ENCODE measurements around the gene IKBKG. TPM values are rescaled to one million over a fixed set of nuclear protein-coding genes. Genes with fewer than 3 reads are reported as not detected.
A peak's percentile ranks its signal among the peaks of the same experiment; 100 is the strongest.

Gene IKBKG
- total and polyA plus RNA-seq, 2 donors (not counting 3 experiments of a cell fraction or from before 2014, with no cell fraction given) = 41.2 to 47.8 TPM

DNA sequence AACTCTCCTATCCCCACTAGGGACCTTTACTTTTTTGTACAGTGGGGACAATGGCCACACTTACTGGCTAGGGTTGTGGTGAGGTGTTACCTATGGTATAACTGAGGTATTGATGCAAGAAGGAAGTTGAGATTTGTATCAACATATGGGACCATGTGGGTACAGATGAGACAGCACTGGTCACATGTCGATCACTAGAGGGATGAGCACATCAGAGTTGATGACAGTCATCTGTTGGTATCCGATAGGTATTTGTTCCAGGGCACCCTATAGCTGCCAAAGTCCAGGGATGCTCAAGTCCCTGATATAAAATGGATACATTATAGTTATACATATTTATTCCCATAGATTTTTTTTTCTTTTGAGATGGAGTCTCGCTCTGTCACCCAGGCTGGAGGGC, 44.4 kb upstream of the IKBKG start:
- dilution Hi-C loops (cut with MboI; ENCODE audit: extremely low pct_ligation_motif_present, low sequenced_read_pairs) = no loop called here

DNA sequence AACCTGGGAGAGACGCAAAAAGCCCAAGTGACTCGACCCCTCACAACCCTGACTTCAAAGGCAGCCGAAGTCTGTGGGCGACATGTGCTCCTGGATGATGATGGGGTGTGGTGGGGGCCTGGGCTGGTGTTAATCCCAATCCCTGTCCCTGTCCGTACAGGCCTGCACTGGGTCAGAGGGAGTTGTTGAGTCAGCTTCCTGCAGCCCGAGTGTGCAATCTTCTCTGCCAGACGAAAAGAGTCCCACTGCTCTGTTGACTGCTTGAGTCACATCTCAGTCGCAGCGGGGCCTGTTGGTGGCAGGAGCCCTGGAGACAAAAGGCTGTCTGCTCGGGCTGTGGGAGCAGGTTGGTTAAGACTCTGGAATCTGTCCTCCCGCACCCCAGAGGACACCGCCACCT, 41.7 kb upstream of the IKBKG start:
- CTCF ChIA-PET = interaction anchor here (0.6 kb wide), 2 partner anchors 21 to 49 kb away, joined by 3 to 5 read pairs; no protein-coding TSS in a partner anchor
- H3K79me2 ChIP-seq (ENCODE audit: control insufficient read depth, insufficient read depth, low read length) = no peaks in the 10 kb centered on the region
- POLR2A ChIA-PET = no interaction called here
- no peaks in the 10 kb centered on the region for H3K27me3 ChIP-seq (ENCODE audit: control insufficient read depth in 2 of 2, insufficient read depth in 2 of 2, low read length in 2 of 2)
- dilution Hi-C loops (cut with MboI; ENCODE audit: extremely low pct_ligation_motif_present, low sequenced_read_pairs) (no loop called here), intact Hi-C loops (cut with micrococcal nuclease) (no loop called here)
- H3K4me3 ChIP-seq (replicated peaks in 1 of 3; ENCODE audit: insufficient read depth in 1 of 3, low read depth in 1 of 3, low read length in 3 of 3) = no peak overlapping the region
- FAIRE-seq = peak; percentile 91
- H3K9me1 ChIP-seq (replicated peaks; ENCODE audit: control insufficient read depth, extremely low read depth, insufficient read depth, low read length) = no peaks in the 10 kb centered on the region
- peak; percentile 38 for DNase-seq (ENCODE audit: low read depth, low spot score)
- H3K9ac ChIP-seq (replicated peaks; ENCODE audit: extremely low read depth, insufficient read depth, low read length) = no peak overlapping the region
- H3K4me1 ChIP-seq (ENCODE audit: control insufficient read depth, extremely low read depth, insufficient read depth, low read length) = peaks cover 6% of the 10 kb centered on the region
- no peak overlapping the region for H2AFZ ChIP-seq (ENCODE audit: low read depth, low read length)
- H3K27ac ChIP-seq (ENCODE audit: insufficient read depth, low read depth, low read length) = no peak overlapping the region
- TF ChIP-seq, protein P1, sequence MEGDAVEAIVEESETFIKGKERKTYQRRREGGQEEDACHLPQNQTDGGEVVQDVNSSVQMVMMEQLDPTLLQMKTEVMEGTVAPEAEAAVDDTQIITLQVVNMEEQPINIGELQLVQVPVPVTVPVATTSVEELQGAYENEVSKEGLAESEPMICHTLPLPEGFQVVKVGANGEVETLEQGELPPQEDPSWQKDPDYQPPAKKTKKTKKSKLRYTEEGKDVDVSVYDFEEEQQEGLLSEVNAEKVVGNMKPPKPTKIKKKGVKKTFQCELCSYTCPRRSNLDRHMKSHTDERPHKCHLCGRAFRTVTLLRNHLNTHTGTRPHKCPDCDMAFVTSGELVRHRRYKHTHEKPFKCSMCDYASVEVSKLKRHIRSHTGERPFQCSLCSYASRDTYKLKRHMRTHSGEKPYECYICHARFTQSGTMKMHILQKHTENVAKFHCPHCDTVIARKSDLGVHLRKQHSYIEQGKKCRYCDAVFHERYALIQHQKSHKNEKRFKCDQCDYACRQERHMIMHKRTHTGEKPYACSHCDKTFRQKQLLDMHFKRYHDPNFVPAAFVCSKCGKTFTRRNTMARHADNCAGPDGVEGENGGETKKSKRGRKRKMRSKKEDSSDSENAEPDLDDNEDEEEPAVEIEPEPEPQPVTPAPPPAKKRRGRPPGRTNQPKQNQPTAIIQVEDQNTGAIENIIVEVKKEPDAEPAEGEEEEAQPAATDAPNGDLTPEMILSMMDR (IDR thresholded peaks at IDR 0.05; ENCODE audit: extremely low read depth in 1 of 2, insufficient read depth in 1 of 2, low read depth in 1 of 2, low read length in 2 of 2) = no peak
- peak; percentile 13 for TF ChIP-seq FOS (IDR thresholded peaks at IDR 0.05; ENCODE audit: borderline replicate concordance, insufficient read depth, low read length)
- no peaks in the 10 kb centered on the region for H3K36me3 ChIP-seq (ENCODE audit: control insufficient read depth in 2 of 2, extremely low read depth in 1 of 2, insufficient read depth in 2 of 2, low read length in 2 of 2)
- no peaks in the 10 kb centered on the region for H3K9me3 ChIP-seq (replicated peaks; ENCODE audit: control insufficient read depth, insufficient read depth, low read length)
- H3K4me2 ChIP-seq (ENCODE audit: insufficient read depth, low read length) = no peak overlapping the region
- no peaks in the 10 kb centered on the region for H4K20me1 ChIP-seq (replicated peaks; ENCODE audit: control insufficient read depth, extremely low read depth, insufficient read depth, low read length)
- no TSS peak for BruUV-seq (replicated peaks)

More for the DNA sequence above, 44.4 kb upstream of the IKBKG start:
- H3K9ac ChIP-seq (replicated peaks; ENCODE audit: extremely low read depth, insufficient read depth, low read length) = no peak overlapping the region
- FAIRE-seq (no peak), DNase-seq (ENCODE audit: low read depth, low spot score) (no peak)
- H3K9me3 ChIP-seq (replicated peaks; ENCODE audit: control insufficient read depth, insufficient read depth, low read length) = no peaks in the 10 kb centered on the region
- POLR2A ChIA-PET = no interaction called here
- no TSS peak for BruUV-seq (replicated peaks)
- no peaks in the 10 kb centered on the region for H3K36me3 ChIP-seq (ENCODE audit: control insufficient read depth in 2 of 2, extremely low read depth in 1 of 2, insufficient read depth in 2 of 2, low read length in 2 of 2)
- CTCF ChIA-PET = no interaction called here
- H4K20me1 ChIP-seq (replicated peaks; ENCODE audit: control insufficient read depth, extremely low read depth, insufficient read depth, low read length) = no peaks in the 10 kb centered on the region
- H3K27me3 ChIP-seq (ENCODE audit: control insufficient read depth in 2 of 2, insufficient read depth in 2 of 2, low read length in 2 of 2) = no peaks in the 10 kb centered on the region
- H3K4me2 ChIP-seq (ENCODE audit: insufficient read depth, low read length) = no peak overlapping the region
- no peak overlapping the region for H3K27ac ChIP-seq (ENCODE audit: insufficient read depth, low read depth, low read length)
- H3K79me2 ChIP-seq (ENCODE audit: control insufficient read depth, insufficient read depth, low read length) = no peaks in the 10 kb centered on the region
- H3K4me3 ChIP-seq (replicated peaks in 1 of 3; ENCODE audit: insufficient read depth in 1 of 3, low read depth in 1 of 3, low read length in 3 of 3) = no peak overlapping the region
- no peak overlapping the region for H2AFZ ChIP-seq (ENCODE audit: low read depth, low read length)
- H3K4me1 ChIP-seq (ENCODE audit: control insufficient read depth, extremely low read depth, insufficient read depth, low read length) = peaks cover 6% of the 10 kb centered on the region
- intact Hi-C loops (cut with micrococcal nuclease) = no loop called here
- no peaks in the 10 kb centered on the region for H3K9me1 ChIP-seq (replicated peaks; ENCODE audit: control insufficient read depth, extremely low read depth, insufficient read depth, low read length)
- TF ChIP-seq, protein P1 (IDR thresholded peaks at IDR 0.05; ENCODE audit: extremely low read depth in 1 of 2, insufficient read depth in 1 of 2, low read depth in 1 of 2, low read length in 2 of 2) = no peak
- no peak for TF ChIP-seq EZH2 (IDR thresholded peaks at IDR 0.05; ENCODE audit: borderline replicate concordance, low read depth, low read length, severe bottlenecking)
- TF ChIP-seq POLR2AphosphoS5 (IDR thresholded peaks at IDR 0.05; ENCODE audit: insufficient read depth, low read depth, low read length) = no peak
- no peak for TF ChIP-seq FOS (IDR thresholded peaks at IDR 0.05; ENCODE audit: borderline replicate concordance, insufficient read depth, low read length)
- no peak for TF ChIP-seq GATA2 (IDR thresholded peaks at IDR 0.05; ENCODE audit: insufficient read depth, insufficient read length, low read depth, low read length)
- no peak for TF ChIP-seq POLR2A (IDR thresholded peaks at IDR 0.05; ENCODE audit: low read depth, low read length)
- TF ChIP-seq MYC (IDR thresholded peaks at IDR 0.05; ENCODE audit: low read depth, low read length) = no peak

All from endothelial cell of umbilical vein (primary cell).